Uterus (tissue), 4 donors: ENCODE data around the gene QRICH2. TPM values are rescaled to one million over a fixed set of nuclear protein-coding genes. Genes with fewer than 3 reads are reported as not detected.
"Not testable (repeated sequence)": the region's sequence is repeated elsewhere in the genome, so short reads cannot be mapped to it uniquely, and the experiment has no call there.

Source experiments
- DNase-seq, 2 donors: peaks; one replicate each; pipeline ENCODE4 v3.0.0-alpha.2; 2019 to 2020
- H3K27ac ChIP-seq, 2 donors: fragments of 200-600 bp; sonication (generic); 1 replicate in 1 of 2; 2 replicates in 1 of 2; pipeline ENCODE4 v1.5.1; 2016 to 2018
- H3K27me3 ChIP-seq, 2 donors: fragments of 200-600 bp; sonication (generic); one replicate each; pipeline ENCODE4 v1.5.1; 2018 to 2019; ENCODE audit warnings: control low read depth in 1 of 2
- H3K36me3 ChIP-seq, 2 donors: fragments of 200-600 bp; sonication (generic); one replicate each; pipeline ENCODE4 v1.5.1; 2019; ENCODE audit warnings: control low read depth in 1 of 2
- H3K4me1 ChIP-seq, 2 donors: fragments of 200-600 bp; sonication (generic); one replicate each; pipeline ENCODE4 v1.5.1; 2018 to 2019; ENCODE audit warnings: control low read depth in 1 of 2
- H3K4me3 ChIP-seq, 2 donors: fragments of 200-600 bp; sonication (generic); 1 replicate in 1 of 2; 2 replicates in 1 of 2; pipeline ENCODE4 v1.5.1; 2018 to 2019; ENCODE audit warnings: mild to moderate bottlenecking in 1 of 2
- H3K9me3 ChIP-seq, 2 donors: fragments of 200-600 bp; sonication (generic); one replicate each; pipeline ENCODE4 v1.5.1; 2019; ENCODE audit warnings: control low read depth in 1 of 2
- POLR2A ChIP-seq, 2 donors: fragments of 450-650 bp; IDR thresholded peaks; one replicate each; pipeline ENCODE4 v1.6.1; 2016; ENCODE audit warnings: antibody characterized with exemption in 2 of 2, mild to moderate bottlenecking in 1 of 2, moderate library complexity in 1 of 2
- intact Hi-C: fragments of 100-400 bp; cut with DNase I; formaldehyde crosslinking; loops from one replicate; pipeline ENCODE4 v1.15.1; 2023; ENCODE audit warnings: low total_unique reads
- total RNA-seq, 4 donors: library from RNA; depleted of rRNA in 3 of 4; stranded (reverse); fragments of >200 nt in 3 of 4; gene quantifications; one replicate each; pipeline versions ENCODE4 v1.1.0 to v1.2.4, GENCODE V29; 2014 to 2023
- TF ChIP-seq, protein P1 (sequence below), 4 experiments: fragments of 200-600 bp in 2 of 4; fragments of 450-650 bp in 2 of 4; sonication (generic) in 2 of 4; IDR thresholded peaks; one replicate each; pipeline ENCODE4 v1.5.1; 2016 to 2019; ENCODE audit warnings: antibody characterized with exemption in 4 of 4, mild to moderate bottlenecking in 2 of 4, moderate library complexity in 1 of 4
- donor health status: DM: yes; HTN: yes; CAD: no.

The QRICH2 gene
- total RNA-seq, 4 donors from 2014 or later, result under 0.01 to 7.2 (median 4.4) TPM

DNA sequence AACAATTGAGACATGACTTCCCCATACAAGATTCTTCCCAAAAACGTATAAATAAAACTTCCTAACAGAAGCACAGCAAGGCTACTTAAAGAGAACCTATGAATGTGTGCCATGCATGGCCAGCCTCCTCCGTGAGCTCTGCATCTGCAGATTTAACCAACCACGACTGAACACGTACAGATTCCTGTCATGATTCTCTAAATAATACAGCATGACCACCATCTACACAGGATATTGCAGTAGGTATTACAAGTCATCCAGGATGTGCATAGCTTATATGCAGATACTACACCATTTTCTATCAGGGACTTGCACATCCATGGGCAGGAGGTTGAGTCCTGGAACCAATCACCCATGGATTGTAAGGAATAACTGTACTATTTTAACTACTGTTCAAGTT lies 1.4 kb upstream of the QRICH2 start:
- TF ChIP-seq, protein P1, sequence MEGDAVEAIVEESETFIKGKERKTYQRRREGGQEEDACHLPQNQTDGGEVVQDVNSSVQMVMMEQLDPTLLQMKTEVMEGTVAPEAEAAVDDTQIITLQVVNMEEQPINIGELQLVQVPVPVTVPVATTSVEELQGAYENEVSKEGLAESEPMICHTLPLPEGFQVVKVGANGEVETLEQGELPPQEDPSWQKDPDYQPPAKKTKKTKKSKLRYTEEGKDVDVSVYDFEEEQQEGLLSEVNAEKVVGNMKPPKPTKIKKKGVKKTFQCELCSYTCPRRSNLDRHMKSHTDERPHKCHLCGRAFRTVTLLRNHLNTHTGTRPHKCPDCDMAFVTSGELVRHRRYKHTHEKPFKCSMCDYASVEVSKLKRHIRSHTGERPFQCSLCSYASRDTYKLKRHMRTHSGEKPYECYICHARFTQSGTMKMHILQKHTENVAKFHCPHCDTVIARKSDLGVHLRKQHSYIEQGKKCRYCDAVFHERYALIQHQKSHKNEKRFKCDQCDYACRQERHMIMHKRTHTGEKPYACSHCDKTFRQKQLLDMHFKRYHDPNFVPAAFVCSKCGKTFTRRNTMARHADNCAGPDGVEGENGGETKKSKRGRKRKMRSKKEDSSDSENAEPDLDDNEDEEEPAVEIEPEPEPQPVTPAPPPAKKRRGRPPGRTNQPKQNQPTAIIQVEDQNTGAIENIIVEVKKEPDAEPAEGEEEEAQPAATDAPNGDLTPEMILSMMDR (IDR thresholded peaks at IDR 0.05), result no peak
- no peak for TF ChIP-seq POLR2A (IDR thresholded peaks at IDR 0.05)
- Histone ChIP-seq H3K27me3 (no peaks in the 10 kb centered on the region), H3K4me1 (no peaks in the 10 kb centered on the region), H3K36me3 (no peaks in the 10 kb centered on the region), H3K27ac (no peak overlapping the region), H3K4me3 (no peak overlapping the region), H3K9me3 (no peaks in the 10 kb centered on the region)
- no peak for DNase-seq
- intact Hi-C loops, result no loop called here

DNA sequence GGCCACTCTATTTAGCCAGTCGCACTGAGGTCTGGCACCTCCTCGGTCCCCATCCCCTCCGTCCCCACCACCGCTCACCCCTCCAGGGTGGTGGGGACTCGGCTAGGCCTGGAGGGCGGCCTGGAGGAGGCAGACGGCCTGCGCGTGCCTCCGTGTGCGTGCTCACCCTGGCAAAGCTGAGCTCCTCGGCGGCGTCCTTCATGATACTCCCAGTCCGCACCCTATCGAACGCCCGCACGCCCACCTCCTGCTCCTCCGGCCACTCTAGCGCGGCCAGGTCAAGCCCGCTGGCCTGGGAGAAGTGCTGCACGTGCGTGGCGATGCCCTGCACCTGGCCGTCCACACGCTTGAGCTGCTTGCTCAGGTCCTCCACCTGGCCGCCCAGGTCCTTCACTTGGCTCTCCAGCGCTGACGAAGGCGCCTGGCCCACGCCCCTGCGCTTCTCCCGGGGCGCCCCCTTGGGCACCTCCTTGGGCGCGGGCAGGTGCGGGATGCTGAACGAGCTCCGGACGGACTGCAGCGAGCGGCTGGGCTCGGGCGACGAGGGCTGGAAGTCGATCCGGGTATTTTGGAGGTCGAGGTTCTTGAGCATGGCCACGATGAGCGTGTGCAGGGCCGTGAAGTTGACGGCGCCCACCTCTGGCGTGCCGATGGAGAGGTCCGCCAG lies 644 bp downstream of the QRICH2 start:
- TF ChIP-seq POLR2A (IDR thresholded peaks at IDR 0.05), result no peak
- TF ChIP-seq, protein P1 (IDR thresholded peaks at IDR 0.05), result no peak

DNA sequence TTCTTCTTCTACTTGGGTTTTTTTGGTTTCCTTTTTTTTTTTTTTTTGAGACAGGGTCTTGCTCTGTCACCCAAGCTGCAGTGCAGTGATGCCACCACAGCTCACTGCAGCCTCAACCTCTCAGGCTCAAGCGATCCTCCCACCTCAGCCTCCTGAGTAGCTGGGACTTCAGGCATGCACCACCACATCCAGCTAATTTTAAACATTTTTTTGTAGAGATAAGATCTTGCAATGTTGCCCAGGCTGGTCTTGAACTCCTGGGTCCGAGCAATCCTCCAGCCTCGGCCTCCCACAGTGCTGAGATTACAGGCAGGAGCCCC lies 3.0 kb downstream of the QRICH2 start:
- H3K27me3 ChIP-seq, H3K4me3 ChIP-seq, intact Hi-C loops, DNase-seq, H3K4me1 ChIP-seq, H3K36me3 ChIP-seq, H3K9me3 ChIP-seq, H3K27ac ChIP-seq: not testable (repeated sequence)

More for the DNA sequence above, 644 bp downstream of the QRICH2 start:
- H3K9me3 ChIP-seq, result no peaks in the 10 kb centered on the region
- no peaks in the 10 kb centered on the region for H3K36me3 ChIP-seq
- no peak overlapping the region for H3K4me3 ChIP-seq
- DNase-seq, result no peak
- no peak overlapping the region for H3K27ac ChIP-seq
- H3K4me1 ChIP-seq, result no peaks in the 10 kb centered on the region
- intact Hi-C loops, result no loop called here
- H3K27me3 ChIP-seq, result no peaks in the 10 kb centered on the region

DNA sequence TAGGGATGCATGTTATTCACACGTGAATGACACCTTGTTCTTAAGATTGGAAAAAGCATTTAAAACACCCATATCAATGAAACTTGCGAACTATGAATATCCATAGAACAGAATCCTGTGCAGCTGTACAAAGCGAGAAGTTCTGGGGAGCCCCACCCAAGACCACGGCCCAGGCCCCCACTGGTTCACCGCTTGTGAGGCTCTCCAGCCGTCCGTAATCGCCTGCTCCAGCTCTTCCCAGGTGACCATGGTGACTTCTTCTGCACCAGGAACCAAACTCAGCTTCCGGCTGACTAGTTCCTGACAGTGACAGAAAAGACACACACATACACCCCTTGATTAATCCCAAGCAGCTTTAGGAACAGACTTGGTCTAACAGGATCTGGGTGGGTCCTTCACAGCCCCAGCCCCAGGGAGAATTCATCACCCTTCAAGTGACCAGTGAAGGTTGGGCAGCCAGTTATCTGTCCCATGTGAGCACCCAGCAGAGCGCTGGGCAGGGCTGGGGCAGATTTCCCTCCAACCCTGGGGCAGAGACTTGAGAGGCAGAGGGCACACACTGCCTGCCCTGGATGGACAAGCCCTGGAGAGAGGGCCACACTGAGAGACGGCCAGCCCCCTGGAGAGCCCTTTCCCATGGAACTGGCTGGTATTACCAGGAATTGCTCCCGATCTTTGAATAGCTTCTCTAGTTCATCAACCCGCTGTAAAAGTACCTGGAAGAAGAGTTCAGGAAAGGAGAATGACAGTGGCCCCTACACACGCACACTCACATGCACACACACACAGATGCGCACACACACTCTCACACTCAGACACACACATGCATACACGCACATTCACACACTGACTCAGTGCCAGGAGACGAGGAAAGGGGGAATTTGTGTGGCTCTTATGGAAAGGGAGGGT lies 3.6 kb downstream of the QRICH2 start:
- H3K9me3 ChIP-seq, result no peaks in the 10 kb centered on the region
- no peaks in the 10 kb centered on the region for H3K36me3 ChIP-seq
- no peak overlapping the region for H3K4me3 ChIP-seq
- H3K27ac ChIP-seq, result no peak overlapping the region
- no peak for DNase-seq
- H3K27me3 ChIP-seq, result no peaks in the 10 kb centered on the region
- H3K4me1 ChIP-seq, result no peaks in the 10 kb centered on the region
- TF ChIP-seq, protein P1 (IDR thresholded peaks at IDR 0.05), result no peak
- TF ChIP-seq POLR2A (IDR thresholded peaks at IDR 0.05), result no peak
- intact Hi-C loops, result loop anchor here (5.0 kb wide), 1 partner anchor 93 kb away; no protein-coding TSS in a partner anchor

DNA sequence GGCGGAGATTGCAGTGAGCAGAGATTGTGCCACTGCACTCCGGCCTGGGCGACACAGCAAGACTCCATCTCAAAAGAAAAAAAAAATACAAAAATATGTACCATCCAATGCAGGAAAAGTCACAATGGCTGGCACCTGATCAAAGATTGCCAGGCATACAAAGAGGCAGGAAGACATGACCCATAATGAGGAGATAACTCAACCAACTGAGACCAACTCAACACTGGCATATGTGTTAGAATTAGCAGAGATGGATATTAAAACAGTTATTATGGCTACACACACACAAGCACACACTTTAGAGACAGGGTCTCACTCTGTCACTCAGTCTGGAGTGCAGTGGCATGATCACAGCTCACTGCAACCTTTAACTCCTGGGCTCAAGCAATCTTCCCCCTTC lies 10.6 kb downstream of the QRICH2 start:
- intact Hi-C loops, result no loop called here
- TF ChIP-seq, protein P1 (IDR thresholded peaks at IDR 0.05), result no peak
- no peak for TF ChIP-seq POLR2A (IDR thresholded peaks at IDR 0.05)
- no peaks in the 10 kb centered on the region for H3K9me3 ChIP-seq
- H3K4me1 ChIP-seq, result no peaks in the 10 kb centered on the region
- no peaks in the 10 kb centered on the region for H3K27me3 ChIP-seq
- H3K36me3 ChIP-seq, result no peaks in the 10 kb centered on the region
- DNase-seq, result no peak
- no peak overlapping the region for H3K4me3 ChIP-seq
- no peak overlapping the region for H3K27ac ChIP-seq
